ENCODE results near the gene TAS1R1.

GRCh38 chr1:6511561-6512244, 43.4 kb upstream of the TAS1R1 start:
- TF ChIP-seq, protein P1, sequence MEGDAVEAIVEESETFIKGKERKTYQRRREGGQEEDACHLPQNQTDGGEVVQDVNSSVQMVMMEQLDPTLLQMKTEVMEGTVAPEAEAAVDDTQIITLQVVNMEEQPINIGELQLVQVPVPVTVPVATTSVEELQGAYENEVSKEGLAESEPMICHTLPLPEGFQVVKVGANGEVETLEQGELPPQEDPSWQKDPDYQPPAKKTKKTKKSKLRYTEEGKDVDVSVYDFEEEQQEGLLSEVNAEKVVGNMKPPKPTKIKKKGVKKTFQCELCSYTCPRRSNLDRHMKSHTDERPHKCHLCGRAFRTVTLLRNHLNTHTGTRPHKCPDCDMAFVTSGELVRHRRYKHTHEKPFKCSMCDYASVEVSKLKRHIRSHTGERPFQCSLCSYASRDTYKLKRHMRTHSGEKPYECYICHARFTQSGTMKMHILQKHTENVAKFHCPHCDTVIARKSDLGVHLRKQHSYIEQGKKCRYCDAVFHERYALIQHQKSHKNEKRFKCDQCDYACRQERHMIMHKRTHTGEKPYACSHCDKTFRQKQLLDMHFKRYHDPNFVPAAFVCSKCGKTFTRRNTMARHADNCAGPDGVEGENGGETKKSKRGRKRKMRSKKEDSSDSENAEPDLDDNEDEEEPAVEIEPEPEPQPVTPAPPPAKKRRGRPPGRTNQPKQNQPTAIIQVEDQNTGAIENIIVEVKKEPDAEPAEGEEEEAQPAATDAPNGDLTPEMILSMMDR (IDR thresholded peaks at IDR 0.05; ENCODE audit: low read depth, low read length, poor library complexity, severe bottlenecking): no peak
- no peak for TF ChIP-seq EZH2phosphoT487 (IDR thresholded peaks at IDR 0.05; ENCODE audit: borderline replicate concordance, low read length)
